HepG2 (cell line): ENCODE measurements around the gene DDOST. TPM values are rescaled to one million over a fixed set of nuclear protein-coding genes. Genes with fewer than 3 reads are reported as not detected.

Experiments
- CC2D1A ChIP-seq: sonication (generic); formaldehyde crosslinking; IDR thresholded peaks from 2 replicates; pipeline ENCODE4 v1.8.1; 2023; ENCODE audit warnings: mild to moderate bottlenecking, missing genetic modification reagents
- FOXA3 ChIP-seq: IDR thresholded peaks from 2 replicates; pipeline ENCODE4 v1.6.1; 2016; ENCODE audit warnings: missing genetic modification reagents, missing compliant biosample characterization
- GABPB1 ChIP-seq: IDR thresholded peaks from 2 replicates; pipeline ENCODE4 v1.6.1; 2016; ENCODE audit warnings: mild to moderate bottlenecking, missing genetic modification reagents, moderate library complexity, missing compliant biosample characterization
- HOMEZ ChIP-seq: IDR thresholded peaks from 2 replicates; pipeline ENCODE4 v1.6.1; 2016; ENCODE audit warnings: low read depth
- KAT2B ChIP-seq: fragments of 150-350 bp; IDR thresholded peaks from 2 replicates; pipeline ENCODE4 v1.6.1; 2014; ENCODE audit warnings: low read depth, low read length, borderline replicate concordance
- MLXIP ChIP-seq: sonication (generic); formaldehyde crosslinking; IDR thresholded peaks from 2 replicates; pipeline ENCODE4 v1.9.0; 2021; ENCODE audit warnings: missing genetic modification reagents, borderline replicate concordance
- MXD3 ChIP-seq: IDR thresholded peaks from 2 replicates; pipeline ENCODE4 v1.6.1; 2016; ENCODE audit warnings: mild to moderate bottlenecking, missing biosample characterization, missing genetic modification reagents
- NFIC ChIP-seq: IDR thresholded peaks from 2 replicates; pipeline ENCODE4 v1.6.1; 2012; ENCODE audit warnings: mild to moderate bottlenecking, low read length, inconsistent platforms
- NR2C2 ChIP-seq: sonication (generic); formaldehyde crosslinking; IDR thresholded peaks from 2 replicates; pipeline ENCODE4 v1.4.0; 2020; ENCODE audit warnings: missing genetic modification reagents, mild to moderate bottlenecking, moderate library complexity, borderline replicate concordance
- PBX2 ChIP-seq: IDR thresholded peaks from 2 replicates; pipeline ENCODE4 v1.6.1; 2016; ENCODE audit warnings: control low read depth
- TFDP1 ChIP-seq: IDR thresholded peaks from 2 replicates; pipeline ENCODE4 v1.6.1; 2016; ENCODE audit warnings: missing compliant biosample characterization, missing genetic modification reagents, borderline replicate concordance
- ZFP62 ChIP-seq: sonication (generic); formaldehyde crosslinking; IDR thresholded peaks from 2 replicates; pipeline ENCODE4 v1.4.0; 2020; ENCODE audit warnings: missing genetic modification reagents
- ZKSCAN1 ChIP-seq: fragments of 150-350 bp; IDR thresholded peaks from 2 replicates; pipeline ENCODE4 v1.6.1; 2014; ENCODE audit warnings: low read length
- ZKSCAN8 ChIP-seq: IDR thresholded peaks from 2 replicates; pipeline ENCODE4 v1.6.1; 2016; ENCODE audit warnings: borderline replicate concordance, missing genetic modification reagents, missing compliant biosample characterization
- ZNF136 ChIP-seq: sonication (generic); formaldehyde crosslinking; IDR thresholded peaks from 2 replicates; pipeline ENCODE4 v1.8.1; 2022; ENCODE audit warnings: low read depth, mild to moderate bottlenecking, moderate library complexity, missing genetic modification reagents
- ZNF33B ChIP-seq: sonication (generic); formaldehyde crosslinking; IDR thresholded peaks from 2 replicates; pipeline ENCODE4 v1.5.1; 2020; ENCODE audit warnings: mild to moderate bottlenecking, missing genetic modification reagents
- ZNF350 ChIP-seq: sonication (generic); formaldehyde crosslinking; IDR thresholded peaks from 2 replicates; pipeline ENCODE4 v1.4.0; 2020; ENCODE audit warnings: mild to moderate bottlenecking, low read depth, missing genetic modification reagents, borderline replicate concordance
- ZNF710 ChIP-seq: sonication (generic); formaldehyde crosslinking; IDR thresholded peaks from 2 replicates; pipeline ENCODE4 v1.5.0; 2020; ENCODE audit warnings: mild to moderate bottlenecking, missing genetic modification reagents, borderline replicate concordance
- ZSCAN25 ChIP-seq: sonication (generic); formaldehyde crosslinking; IDR thresholded peaks from 2 replicates; pipeline ENCODE4 v1.8.0; 2022; ENCODE audit warnings: mild to moderate bottlenecking, missing genetic modification reagents
- polyA plus RNA-seq, 8 experiments: library from polyadenylated mRNA; depleted of rRNA in 3 of 8; stranded (reverse) in 7 of 8; unstranded in 1 of 8; fragments of >200 nt; fragmentation: Illumina TruSeq in 4 of 8; extraction: Trizol in 4 of 8; gene quantifications; 2 replicates each; pipeline versions ENCODE4 v1.2.1 to v1.2.3, GENCODE V29; 2011 to 2016; ENCODE audit warnings: low read depth in 4 of 8, missing spikeins in 1 of 8, mixed read lengths in 1 of 8; ENCODE audit not compliant: insufficient read depth in 1 of 8
- total RNA-seq, 5 experiments: library from RNA; depleted of rRNA; stranded (reverse); fragments of >200 nt; fragmentation: Illumina TruSeq; extraction: Trizol; gene quantifications; 2 replicates each; pipeline ENCODE4 v1.2.3, GENCODE V29; 2016; ENCODE audit warnings: low read depth in 1 of 5

The DDOST gene
- total and polyA plus RNA-seq, 2 of the 13 experiments (the other 11 are each of a cell fraction or from before 2014, with no cell fraction given) = 335 to 494 TPM

GRCh38 chr1:20696397-20697333, 35.5 kb upstream of the DDOST start (continued):
- TF ChIP-seq MXD3 (CRISPR knock-in tag) (0 out of 2 replicates have a peak, but pooled peaks have one; percentile 47), ZNF136 (CRISPR knock-in tag) (no peak), ZFP62 (CRISPR knock-in tag) (no peak), FOXA3 (peak; percentile 29; the same call in 1 of the 2 replicates), ZKSCAN8 (no peak), ZNF350 (CRISPR knock-in tag) (peak; percentile 53), NR2C2 (no peak; the same call in 1 of the 2 replicates), NFIC (no peak), ZNF710 (CRISPR knock-in tag) (no peak), KAT2B (no peak), PBX2 (CRISPR knock-in tag) (no peak), MLXIP (CRISPR knock-in tag) (no peak), TFDP1 (CRISPR knock-in tag) (peak; percentile 84; the same call in 1 of the 2 replicates), HOMEZ (no peak), ZNF33B (peak; percentile 86), GABPB1 (CRISPR knock-in tag) (peak; percentile 68), ZKSCAN1 (no peak), CC2D1A (no peak), ZSCAN25 (peak; percentile 63)
